COLO668 (cell line): ENCODE data around the gene BEST2.

Experiments used
- DNase-seq: peaks from one replicate; lab custom pipeline; 2025; ENCODE audit not compliant: unreplicated experiment; lab: John Stamatoyannopoulos, UW

Gene BEST2

GRCh38 chr19:12767666-12768065 lies 16.1 kb downstream of the BEST2 start:
- no peak for DNase-seq

- peak; percentile 94 for DNase-seq
These were observed 18.1 kb downstream of the BEST2 start for GRCh38 chr19:12769689-12770088.

GRCh38 chr19:12770922-12771321 lies 19.3 kb downstream of the BEST2 start:
- no peak for DNase-seq

- no peak for DNase-seq
These were observed 20.7 kb downstream of the BEST2 start for GRCh38 chr19:12772323-12772722.

- DNase-seq = no peak
These were observed 22.0 kb downstream of the BEST2 start for GRCh38 chr19:12773571-12773970.

GRCh38 chr19:12774588-12775555 lies 23.3 kb downstream of the BEST2 start, which contains the start of gene HOOK2:
Gene HOOK2 (minus strand): TSS chr19:12775552. CDS start chr19:12775449, 103 bp downstream.
- peak; percentile 99 for DNase-seq

- DNase-seq = peak; percentile 87
These were observed 25.8 kb downstream of the BEST2 start for GRCh38 chr19:12777217-12778016.

- DNase-seq = peak; percentile 88
These were observed 26.7 kb downstream of the BEST2 start for GRCh38 chr19:12778017-12778904.

- no peak for DNase-seq
These were observed 27.2 kb downstream of the BEST2 start for GRCh38 chr19:12778905-12779161.

- peak; percentile 43 for DNase-seq
These were observed 27.8 kb downstream of the BEST2 start for GRCh38 chr19:12779162-12779993.

- DNase-seq = no peak
These were observed 30.5 kb downstream of the BEST2 start for GRCh38 chr19:12782174-12782423.

GRCh38 chr19:12782424-12783290 lies 31.1 kb downstream of the BEST2 start:
- DNase-seq = peak; percentile 85

- no peak for DNase-seq
These were observed 31.8 kb downstream of the BEST2 start for GRCh38 chr19:12783291-12783848.

- no peak for DNase-seq
These were observed 32.3 kb downstream of the BEST2 start for GRCh38 chr19:12783849-12784393.

GRCh38 chr19:12784394-12784870 lies 32.8 kb downstream of the BEST2 start:
- DNase-seq = no peak

- no peak for DNase-seq
These were observed 33.4 kb downstream of the BEST2 start for GRCh38 chr19:12784871-12785430.

- no peak for DNase-seq
These were observed 33.9 kb downstream of the BEST2 start for GRCh38 chr19:12785431-12786031.
